Testis (tissue), 3 donors: ENCODE results near the gene DMTF1. TPM values are rescaled to one million over a fixed set of nuclear protein-coding genes. Genes with fewer than 3 reads are reported as not detected.

Experiments used
- DNase-seq: peaks from one replicate; pipeline ENCODE4 v3.0.0-alpha.2; 2019
- H3K27ac ChIP-seq, 2 donors: fragments of 200-600 bp; sonication (generic); one replicate each; pipeline ENCODE4 v1.5.1; 2019
- H3K27me3 ChIP-seq: fragments of 200-600 bp; sonication (generic); one replicate; pipeline ENCODE4 v1.5.1; 2019
- H3K36me3 ChIP-seq: fragments of 200-600 bp; sonication (generic); one replicate; pipeline ENCODE4 v1.5.1; 2017; ENCODE audit warnings: low read depth; ENCODE audit errors: missing control alignments
- H3K4me1 ChIP-seq: fragments of 200-600 bp; sonication (generic); one replicate; pipeline ENCODE4 v1.5.1; 2019
- H3K4me3 ChIP-seq, 2 donors: fragments of 200-600 bp; sonication (generic); one replicate each; pipeline ENCODE4 v1.5.1; 2017 to 2019
- H3K9me3 ChIP-seq: fragments of 200-600 bp; sonication (generic); one replicate; pipeline ENCODE4 v1.5.1; 2017
- POLR2A ChIP-seq: fragments of 450-650 bp; IDR thresholded peaks from one replicate; pipeline ENCODE4 v1.6.1; 2017; ENCODE audit warnings: antibody characterized with exemption, mild to moderate bottlenecking, moderate library complexity
- WGBS, 2 donors: methylation state at CpG; one replicate each; pipeline ENCODE4 v1.1.5; 2018; 5-methylcytosine and 5-hydroxymethylcytosine counted together
- intact Hi-C: fragments of 100-400 bp; cut with DNase I; formaldehyde crosslinking; loops from one replicate; pipeline ENCODE4 v1.15.1; 2023; ENCODE audit warnings: low total_unique reads
- polyA plus RNA-seq: library from polyadenylated mRNA; stranded (reverse); fragments of 350-450 nt; fragmentation: Illumina TruSeq; extraction: RNeasy Lipid Tissue Mini Kit (QIAGEN cat#74804); gene quantifications from one replicate; pipeline ENCODE4 v1.2.3, GENCODE V29; 2014; ENCODE audit warnings: low read depth, low replicate concordance; ENCODE audit not compliant: insufficient read depth
- total RNA-seq, 2 donors: library from RNA; depleted of rRNA; stranded (reverse); fragments of >200 nt; gene quantifications; one replicate each; pipeline ENCODE4 v1.2.3, GENCODE V29; 2016
- TF ChIP-seq, protein P1 (sequence below), 3 experiments: fragments of 450-650 bp in 2 of 3; fragments of 200-600 bp in 1 of 3; sonication (generic) in 1 of 3; IDR thresholded peaks; one replicate each; pipeline ENCODE4 v1.5.1; 2016 to 2019; ENCODE audit warnings: antibody characterized with exemption in 3 of 3, mild to moderate bottlenecking in 2 of 3, moderate library complexity in 1 of 3

The DMTF1 gene
- total and polyA plus RNA-seq, 3 donors from 2014 or later, result 118 to 196 (median 148) TPM

DNA sequence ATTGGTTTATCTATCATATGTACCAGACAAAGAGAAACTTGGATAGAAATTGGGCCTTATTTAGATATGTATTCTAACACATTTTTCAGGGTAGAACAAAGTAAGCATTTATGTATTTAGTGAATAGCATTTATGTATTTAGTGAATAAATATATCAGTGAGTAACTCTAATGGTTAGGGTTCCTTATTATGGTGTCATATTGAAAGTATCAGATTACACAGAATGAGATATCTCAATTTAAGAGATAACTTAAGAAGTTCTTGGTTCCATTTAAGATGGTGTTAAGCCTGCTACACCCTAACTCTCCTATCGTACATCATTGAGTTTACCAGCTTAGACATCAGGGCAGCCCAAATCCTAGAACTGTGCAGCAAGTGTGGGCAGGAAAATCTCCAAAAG is 35.9 kb upstream of the DMTF1 start:
- Histone ChIP-seq H3K4me1 (no peaks in the 10 kb centered on the region), H3K9me3 (no peaks in the 10 kb centered on the region), H3K27ac (no peak overlapping the region), H3K36me3 (no peaks in the 10 kb centered on the region), H3K27me3 (no peaks in the 10 kb centered on the region), H3K4me3 (no peak overlapping the region)
- 96% methylated on average over 1 of the region's 1 CpG for WGBS, 2 donors
- no peak for TF ChIP-seq POLR2A
- TF ChIP-seq, protein P1, sequence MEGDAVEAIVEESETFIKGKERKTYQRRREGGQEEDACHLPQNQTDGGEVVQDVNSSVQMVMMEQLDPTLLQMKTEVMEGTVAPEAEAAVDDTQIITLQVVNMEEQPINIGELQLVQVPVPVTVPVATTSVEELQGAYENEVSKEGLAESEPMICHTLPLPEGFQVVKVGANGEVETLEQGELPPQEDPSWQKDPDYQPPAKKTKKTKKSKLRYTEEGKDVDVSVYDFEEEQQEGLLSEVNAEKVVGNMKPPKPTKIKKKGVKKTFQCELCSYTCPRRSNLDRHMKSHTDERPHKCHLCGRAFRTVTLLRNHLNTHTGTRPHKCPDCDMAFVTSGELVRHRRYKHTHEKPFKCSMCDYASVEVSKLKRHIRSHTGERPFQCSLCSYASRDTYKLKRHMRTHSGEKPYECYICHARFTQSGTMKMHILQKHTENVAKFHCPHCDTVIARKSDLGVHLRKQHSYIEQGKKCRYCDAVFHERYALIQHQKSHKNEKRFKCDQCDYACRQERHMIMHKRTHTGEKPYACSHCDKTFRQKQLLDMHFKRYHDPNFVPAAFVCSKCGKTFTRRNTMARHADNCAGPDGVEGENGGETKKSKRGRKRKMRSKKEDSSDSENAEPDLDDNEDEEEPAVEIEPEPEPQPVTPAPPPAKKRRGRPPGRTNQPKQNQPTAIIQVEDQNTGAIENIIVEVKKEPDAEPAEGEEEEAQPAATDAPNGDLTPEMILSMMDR (IDR thresholded peaks at IDR 0.05), result no peak
- intact Hi-C loops, result no loop called here
- DNase-seq, result no peak

DNA sequence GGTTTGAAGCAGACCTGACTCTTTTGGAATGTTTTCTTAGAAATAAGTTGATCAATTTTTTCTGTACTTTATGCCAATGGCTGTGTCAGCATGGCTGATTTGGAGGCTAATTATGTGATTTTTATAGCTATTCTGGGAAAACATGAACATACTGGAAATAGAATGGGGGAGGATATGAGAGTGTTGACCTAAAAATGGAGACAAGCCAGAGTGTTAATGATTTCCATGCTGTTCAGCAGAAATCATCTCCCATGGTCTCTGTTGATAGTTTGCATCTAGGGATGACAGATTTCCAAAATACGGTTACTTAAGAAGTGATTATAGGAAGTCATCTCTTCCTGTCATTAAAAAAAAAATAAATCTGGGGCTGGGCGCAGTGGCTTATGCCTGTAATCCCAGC is 32.7 kb upstream of the DMTF1 start:
- no peak overlapping the region for H3K4me3 ChIP-seq
- TF ChIP-seq, protein P1 (IDR thresholded peaks at IDR 0.05), result no peak
- TF ChIP-seq POLR2A, result no peak
- no peak overlapping the region for H3K27ac ChIP-seq
- DNase-seq, result no peak
- no peaks in the 10 kb centered on the region for H3K27me3 ChIP-seq
- intact Hi-C loops, result no loop called here
- H3K9me3 ChIP-seq, result no peaks in the 10 kb centered on the region
- no peaks in the 10 kb centered on the region for H3K36me3 ChIP-seq
- H3K4me1 ChIP-seq, result no peaks in the 10 kb centered on the region
- WGBS, 2 donors, result 46 to 48% methylated on average over 2 of the region's 2 CpGs

DNA sequence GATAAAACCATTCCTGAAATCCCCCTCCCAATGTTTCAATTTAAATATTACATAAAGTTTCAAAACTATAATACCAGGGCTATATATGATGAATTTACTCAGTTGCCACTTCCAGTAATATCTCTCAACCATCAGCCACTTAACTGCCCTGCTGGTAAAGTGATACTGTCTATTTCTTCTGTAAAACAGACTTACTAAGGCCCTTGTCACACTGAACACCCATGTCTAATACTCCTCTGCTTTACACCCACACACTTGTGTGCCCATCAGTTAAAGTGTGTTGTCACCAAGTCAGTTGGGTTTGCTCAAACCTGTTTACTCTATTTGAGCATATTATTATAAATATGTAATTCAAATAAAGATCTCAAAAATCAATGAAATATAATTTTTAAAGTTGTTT is 29.1 kb upstream of the DMTF1 start:
- Histone ChIP-seq H3K36me3 (no peaks in the 10 kb centered on the region), H3K27ac (no peak overlapping the region), H3K4me1 (no peaks in the 10 kb centered on the region), H3K9me3 (no peaks in the 10 kb centered on the region), H3K27me3 (no peaks in the 10 kb centered on the region), H3K4me3 (no peak overlapping the region)
- intact Hi-C loops, result no loop called here
- TF ChIP-seq, protein P1 (IDR thresholded peaks at IDR 0.05), result no peak
- TF ChIP-seq POLR2A, result no peak
- no peak for DNase-seq

- DNase-seq, result no peak
- Histone ChIP-seq H3K4me1 (no peaks in the 10 kb centered on the region), H3K4me3 (no peak overlapping the region), H3K27ac (no peak overlapping the region), H3K9me3 (no peaks in the 10 kb centered on the region), H3K27me3 (no peaks in the 10 kb centered on the region), H3K36me3 (no peaks in the 10 kb centered on the region)
- TF ChIP-seq POLR2A, result no peak
- TF ChIP-seq, protein P1 (IDR thresholded peaks at IDR 0.05), result no peak
- intact Hi-C loops, result no loop called here
- 92 to 94% methylated on average over 7 of the region's 7 CpGs for WGBS, 2 donors
Measured at GRCh38 chr7:87127019-87127418, 25.2 kb upstream of the DMTF1 start.

DNA sequence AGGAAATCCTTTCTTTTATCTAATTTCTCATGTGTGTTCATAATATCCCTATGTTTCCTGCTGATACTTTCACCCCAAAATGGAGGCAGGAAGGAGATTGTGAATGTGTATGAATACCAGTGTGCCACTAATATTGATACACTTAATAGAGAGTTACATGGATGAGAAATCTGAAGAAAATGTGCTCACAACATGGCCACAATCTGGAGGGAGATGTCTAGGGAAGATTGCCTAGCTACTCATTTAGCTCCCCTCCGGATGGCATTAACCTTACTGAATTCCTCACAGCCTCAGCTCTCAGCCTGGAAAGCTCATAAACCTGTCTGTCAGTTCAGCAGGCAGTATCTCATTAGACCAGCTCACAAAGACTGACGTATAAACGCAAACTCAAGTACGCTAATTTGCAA is 23.4 kb upstream of the DMTF1 start:
- TF ChIP-seq POLR2A, result no peak
- TF ChIP-seq, protein P1 (IDR thresholded peaks at IDR 0.05), result no peak
- H3K36me3 ChIP-seq, result no peaks in the 10 kb centered on the region
- no peaks in the 10 kb centered on the region for H3K9me3 ChIP-seq
- no peak overlapping the region for H3K27ac ChIP-seq
- WGBS, 2 donors, result 38 to 44% methylated on average over 4 of the region's 4 CpGs
- DNase-seq, result no peak
- no peaks in the 10 kb centered on the region for H3K4me1 ChIP-seq
- no peak overlapping the region for H3K4me3 ChIP-seq
- intact Hi-C loops, result no loop called here
- no peaks in the 10 kb centered on the region for H3K27me3 ChIP-seq
